Amygdala (tissue), 56 donors: ENCODE data around the gene PAPPA.

Source experiments
- DNase-seq, 56 donors: peaks; one replicate each; lab custom pipeline; 2025; lab: John Stamatoyannopoulos, UW

PAPPA gene

DNA sequence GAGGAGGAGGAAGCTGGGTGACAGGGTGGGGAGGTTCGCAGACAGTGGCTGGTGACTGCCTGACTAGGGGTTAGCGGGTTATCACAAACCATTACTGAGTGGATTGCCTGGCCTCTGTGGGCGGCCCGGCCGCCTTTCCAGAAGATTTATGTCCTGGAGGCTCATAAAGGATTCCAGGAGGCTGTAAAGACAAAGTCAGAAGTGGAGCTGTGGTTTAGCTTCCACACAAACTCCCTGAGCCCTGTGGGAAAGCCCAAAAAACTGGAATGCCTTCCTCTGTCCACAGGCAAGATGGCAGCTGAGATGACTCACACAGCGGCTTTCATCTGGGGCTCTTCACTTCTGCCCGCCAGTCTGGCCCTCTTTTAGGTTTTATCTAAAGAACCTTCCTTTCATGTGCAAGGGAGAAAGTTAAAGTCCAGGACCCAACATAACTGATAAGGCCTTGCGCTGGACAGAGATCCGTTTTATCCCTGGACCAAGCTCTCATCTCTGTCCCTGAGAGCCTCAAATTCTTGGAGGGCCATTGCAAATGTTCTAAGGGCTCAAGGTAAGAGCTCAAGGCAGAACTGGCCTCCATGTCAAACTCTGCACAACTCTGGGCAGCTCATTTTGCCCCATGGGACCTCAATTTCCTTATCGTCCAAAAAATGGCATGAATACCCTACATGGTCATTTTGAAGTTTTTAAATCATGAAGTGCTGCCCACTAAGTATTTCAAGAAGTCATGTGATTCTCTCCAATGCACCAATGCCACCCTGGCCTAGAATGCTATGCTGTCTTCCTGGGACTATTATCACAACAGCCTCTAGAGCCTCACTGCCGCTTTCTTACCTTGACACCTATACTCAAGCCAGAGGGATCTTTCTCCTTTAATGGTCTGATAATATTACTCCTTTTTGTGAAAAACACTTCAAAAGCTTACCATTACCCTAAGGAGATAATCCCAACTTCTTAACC is 284.1 kb downstream of the PAPPA start:
- no peak for DNase-seq

DNA sequence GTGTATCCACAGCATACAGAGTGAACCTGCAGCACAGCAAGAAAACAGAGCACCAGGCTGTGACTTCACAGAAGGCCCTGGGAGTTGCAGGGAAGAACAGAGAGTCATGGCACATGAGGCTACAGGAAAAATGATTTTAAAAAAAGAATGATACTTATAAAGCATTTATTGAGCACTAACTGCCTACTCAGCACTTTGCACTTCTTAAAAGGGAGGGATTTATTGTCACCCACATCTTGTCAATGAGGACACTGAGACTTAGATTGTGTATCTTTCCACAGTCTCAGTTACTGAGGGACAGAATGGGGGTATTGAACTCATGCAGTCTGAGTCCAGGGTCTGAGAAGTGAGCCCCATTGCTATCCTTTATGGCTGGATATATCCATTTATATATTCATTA is 288.9 kb downstream of the PAPPA start:
- DNase-seq: no peak

DNA sequence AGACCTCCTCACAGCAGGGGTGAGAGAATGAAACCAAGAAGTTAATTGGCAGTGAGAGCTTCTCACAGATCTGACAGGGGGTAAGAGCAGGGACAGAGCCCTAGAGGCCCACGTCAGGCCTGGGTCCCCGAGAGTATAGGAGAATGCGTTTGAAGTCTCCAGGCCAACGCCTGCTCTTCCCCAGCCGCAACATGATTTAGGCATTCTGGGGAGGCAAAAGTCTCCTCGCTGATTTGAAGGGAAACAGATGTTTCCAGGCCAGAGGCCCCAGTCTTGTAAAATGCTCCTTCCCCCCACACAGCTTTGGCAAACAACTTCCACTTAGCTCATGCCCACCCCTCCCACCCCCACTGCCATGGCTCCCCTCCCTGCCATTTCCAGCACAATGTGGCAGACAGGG is 294.3 kb downstream of the PAPPA start:
- DNase-seq: no peak

DNA sequence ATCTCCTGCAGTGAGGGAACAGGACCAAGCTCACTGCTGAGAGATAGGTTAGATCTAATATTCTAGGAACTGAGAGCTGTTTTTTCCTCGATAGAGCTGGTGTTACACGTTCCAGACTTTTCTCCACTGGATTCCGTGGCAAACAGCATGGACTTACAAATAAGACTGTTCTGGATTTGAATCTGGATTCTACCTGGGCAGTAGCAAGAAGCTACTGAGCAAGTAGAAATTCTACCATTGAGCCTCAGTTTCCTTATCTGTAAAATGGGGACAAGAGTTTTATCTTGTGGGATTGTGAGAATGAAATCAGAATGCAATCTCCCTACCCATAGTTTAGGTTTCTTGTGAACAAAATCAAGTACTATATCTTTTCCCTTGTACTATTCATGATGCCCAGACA is 294.8 kb downstream of the PAPPA start:
- no peak for DNase-seq

DNA sequence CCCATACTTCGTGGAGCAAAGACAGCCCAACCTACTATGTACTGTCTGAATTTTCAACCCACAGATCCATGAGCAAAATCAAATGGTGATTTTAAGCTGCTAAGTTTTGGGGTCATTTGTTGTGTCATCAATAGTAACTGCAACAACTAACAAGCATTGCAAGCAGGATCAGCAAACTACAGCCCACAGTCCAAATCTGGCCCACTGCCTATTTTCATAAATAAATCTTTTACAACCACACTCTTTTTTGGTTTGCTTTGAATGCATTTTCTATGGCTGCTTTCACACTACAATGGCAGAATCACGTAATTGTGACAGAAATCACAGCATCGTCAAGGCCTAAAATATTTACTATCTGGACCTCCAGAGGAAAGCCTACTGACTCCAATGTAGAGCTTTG is 296.4 kb downstream of the PAPPA start:
- no peak for DNase-seq

DNA sequence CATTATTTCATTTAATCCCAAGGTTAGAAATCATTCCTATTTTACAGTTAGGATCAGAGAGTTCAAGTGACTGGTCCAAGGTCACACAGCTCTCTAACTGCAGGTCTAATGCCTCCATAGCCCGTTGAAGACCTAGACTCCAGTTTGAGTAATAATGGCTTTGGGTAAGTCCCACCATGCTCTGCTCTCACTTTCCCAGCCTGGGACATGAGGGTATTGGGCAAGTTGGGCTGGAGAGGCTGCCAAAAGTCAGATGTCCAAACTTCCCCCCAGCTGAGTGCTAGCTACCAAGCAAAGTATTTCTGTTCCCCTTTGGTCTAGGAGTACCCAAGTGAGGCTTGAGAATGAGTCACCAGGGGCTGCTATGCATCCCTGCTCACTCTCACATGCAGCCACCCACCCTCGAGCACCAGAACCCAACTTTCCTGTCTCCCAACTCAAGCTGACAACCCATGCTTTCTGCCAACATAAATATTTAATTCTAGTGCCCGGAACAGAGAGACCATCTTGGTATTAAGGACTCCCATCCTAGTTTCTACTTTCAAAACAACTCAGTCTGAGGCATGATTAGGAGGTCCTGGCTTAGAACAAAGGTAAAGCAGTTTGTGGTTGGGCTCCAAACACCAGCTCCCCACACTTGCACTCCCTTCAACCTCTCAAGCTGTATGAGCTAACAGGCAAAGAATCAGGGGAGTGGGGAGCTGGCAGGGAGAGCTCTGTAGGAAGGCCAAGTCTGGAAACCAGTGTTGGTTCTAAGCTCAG is 297.0 kb downstream of the PAPPA start:
- no peak for DNase-seq

DNA sequence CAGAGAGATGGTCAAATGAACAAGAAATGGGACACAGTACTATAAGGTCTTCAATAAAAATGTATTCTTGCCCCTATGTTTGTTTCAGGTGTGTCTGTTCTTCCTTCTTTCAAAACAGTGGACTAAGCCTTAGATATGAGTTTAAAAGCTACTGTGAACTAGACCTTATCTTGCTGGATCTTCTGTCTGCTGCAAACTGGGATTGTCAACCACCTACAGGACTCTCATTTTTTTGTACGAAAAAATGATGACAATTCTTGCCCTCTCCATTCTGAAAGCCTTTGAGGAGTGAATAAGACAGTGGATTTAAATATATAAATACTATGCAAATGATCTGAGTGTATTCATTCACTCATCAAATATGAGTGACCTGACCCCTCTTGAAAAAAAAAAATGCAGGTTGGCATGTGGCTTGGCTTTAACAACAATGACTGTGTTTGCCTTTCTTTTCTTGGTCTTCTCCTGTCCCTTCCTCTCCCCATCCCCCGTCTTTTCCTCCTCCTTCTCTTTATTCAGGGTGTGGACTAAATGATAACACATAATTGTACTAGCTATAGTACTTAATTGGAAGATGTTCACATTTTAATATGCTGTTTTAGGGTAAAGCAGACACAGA is 298.0 kb downstream of the PAPPA start:
- no peak for DNase-seq
